Measurements from ENCODE around the gene PODNL1. TPM values are rescaled to one million over a fixed set of nuclear protein-coding genes. Genes with fewer than 3 reads are reported as not detected.
A peak's percentile ranks its signal among the peaks of the same experiment; 100 is the strongest.

The PODNL1 gene
- total RNA-seq, 1 experiment from 2014 or later, result not detected

DNA sequence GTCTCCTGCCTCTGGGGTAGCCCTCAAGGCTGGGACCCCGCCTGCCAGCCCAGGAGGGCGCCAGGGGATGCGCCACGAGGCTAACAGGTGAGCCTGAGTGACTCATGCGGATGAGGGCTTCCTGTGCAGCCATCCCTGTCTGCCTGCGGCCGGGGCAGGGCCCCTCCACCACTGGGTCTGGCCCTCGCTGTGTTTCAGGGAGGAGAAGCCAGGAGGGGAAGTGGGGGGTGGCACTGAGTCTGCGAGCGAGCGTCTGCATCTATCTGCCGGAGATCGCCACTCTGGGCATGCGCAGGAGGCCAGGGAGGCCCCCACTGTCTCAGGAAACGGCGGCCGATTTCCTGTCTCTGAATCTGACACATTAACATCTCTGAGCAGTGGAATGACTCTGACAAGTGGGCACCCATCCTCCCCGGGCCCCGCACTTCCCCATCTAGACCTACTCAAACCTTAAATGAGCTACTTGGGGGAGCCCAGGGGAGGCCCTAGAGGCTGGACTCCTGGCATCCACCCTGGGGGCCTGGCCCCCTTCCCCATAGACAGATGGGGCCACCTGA lies 48.2 kb upstream of the PODNL1 start:
- peaks cover 10% of the 10 kb centered on the region for H3K36me3 Mint-ChIP-seq (ENCODE audit: insufficient read depth, unreplicated experiment)
- CTCF ChIA-PET, result no interaction called here

DNA sequence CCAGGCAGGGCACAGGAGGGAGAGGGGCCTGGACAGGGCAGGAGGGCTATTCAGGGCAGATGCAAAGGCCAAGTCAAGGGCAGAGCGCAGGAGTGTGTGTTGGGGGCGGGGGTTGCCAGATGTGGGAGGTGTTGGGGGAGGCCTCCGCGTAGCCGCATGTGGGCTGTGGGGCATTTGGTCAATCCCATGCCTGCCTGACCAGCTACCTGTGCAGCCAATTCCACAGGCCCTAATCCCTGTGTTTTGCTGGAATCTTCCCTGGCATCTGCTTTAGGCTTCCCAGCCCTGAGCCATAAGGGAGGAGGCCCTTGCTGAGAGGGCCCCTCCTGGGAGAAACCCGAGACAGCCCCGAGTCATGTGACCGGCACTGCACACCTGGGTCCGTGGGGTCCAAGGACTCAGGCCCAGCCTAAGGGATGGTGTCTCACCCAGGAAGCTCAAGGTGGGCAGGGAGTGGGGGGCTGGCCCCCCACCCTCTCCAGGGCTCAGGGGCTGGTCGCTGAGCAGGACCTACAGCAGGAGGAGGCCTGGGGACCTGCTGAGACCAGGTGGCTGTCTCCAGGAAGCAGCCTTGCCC lies 47.6 kb upstream of the PODNL1 start:
- TF ChIP-seq, protein P1, sequence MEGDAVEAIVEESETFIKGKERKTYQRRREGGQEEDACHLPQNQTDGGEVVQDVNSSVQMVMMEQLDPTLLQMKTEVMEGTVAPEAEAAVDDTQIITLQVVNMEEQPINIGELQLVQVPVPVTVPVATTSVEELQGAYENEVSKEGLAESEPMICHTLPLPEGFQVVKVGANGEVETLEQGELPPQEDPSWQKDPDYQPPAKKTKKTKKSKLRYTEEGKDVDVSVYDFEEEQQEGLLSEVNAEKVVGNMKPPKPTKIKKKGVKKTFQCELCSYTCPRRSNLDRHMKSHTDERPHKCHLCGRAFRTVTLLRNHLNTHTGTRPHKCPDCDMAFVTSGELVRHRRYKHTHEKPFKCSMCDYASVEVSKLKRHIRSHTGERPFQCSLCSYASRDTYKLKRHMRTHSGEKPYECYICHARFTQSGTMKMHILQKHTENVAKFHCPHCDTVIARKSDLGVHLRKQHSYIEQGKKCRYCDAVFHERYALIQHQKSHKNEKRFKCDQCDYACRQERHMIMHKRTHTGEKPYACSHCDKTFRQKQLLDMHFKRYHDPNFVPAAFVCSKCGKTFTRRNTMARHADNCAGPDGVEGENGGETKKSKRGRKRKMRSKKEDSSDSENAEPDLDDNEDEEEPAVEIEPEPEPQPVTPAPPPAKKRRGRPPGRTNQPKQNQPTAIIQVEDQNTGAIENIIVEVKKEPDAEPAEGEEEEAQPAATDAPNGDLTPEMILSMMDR (IDR thresholded peaks at IDR 0.05; ENCODE audit: insufficient read depth in 1 of 2, low read depth in 1 of 2, low read length in 1 of 2, severe bottlenecking in 1 of 2, unreplicated experiment in 1 of 2), result no peak
- no peaks in the 10 kb centered on the region for H3K9me3 Mint-ChIP-seq (ENCODE audit: unreplicated experiment)
- intact Hi-C loops (cut with micrococcal nuclease; ENCODE audit: unreplicated experiment), result no loop called here
- H3K27me3 Mint-ChIP-seq (ENCODE audit: insufficient read depth, unreplicated experiment), result no peaks in the 10 kb centered on the region
- BruUV-seq (replicated peaks), result no TSS peak
- H3K4me3 ChIP-seq (ENCODE audit: low read depth, low read length), result no peak overlapping the region
- H3K4me1 ChIP-seq, result no peaks in the 10 kb centered on the region
- no peaks in the 10 kb centered on the region; the same call in 1 of the 2 replicates for H3K36me3 ChIP-seq (ENCODE audit: control insufficient read depth, insufficient read depth, low read length)
- H3K4me3 Mint-ChIP-seq (ENCODE audit: unreplicated experiment), result no peak overlapping the region
- POLR2A ChIA-PET, result interaction anchor here (0.6 kb wide), 1 partner anchor 57 kb away, joined by 4 read pairs; no protein-coding TSS in a partner anchor
- CTCF ChIA-PET, result no interaction called here
- no peaks in the 10 kb centered on the region for H3K27me3 ChIP-seq (replicated peaks; ENCODE audit: control insufficient read depth, insufficient read depth, low read length)
- H3K36me3 Mint-ChIP-seq (ENCODE audit: insufficient read depth, unreplicated experiment), result peaks cover 15% of the 10 kb centered on the region
- peaks cover 10% of the 10 kb centered on the region for H3K4me1 Mint-ChIP-seq (ENCODE audit: low read depth, unreplicated experiment)
- no peaks in the 10 kb centered on the region for H3K9me3 ChIP-seq
- H3K27ac Mint-ChIP-seq (ENCODE audit: unreplicated experiment), result peak overlapping the region; percentile 77
- DNase-seq, result no peak

More for the DNA sequence above, 48.2 kb upstream of the PODNL1 start:
- POLR2A ChIA-PET, result no interaction called here
- intact Hi-C loops (cut with micrococcal nuclease; ENCODE audit: unreplicated experiment), result no loop called here
- TF ChIP-seq, protein P1 (IDR thresholded peaks at IDR 0.05; ENCODE audit: insufficient read depth in 1 of 2, low read depth in 1 of 2, low read length in 1 of 2, severe bottlenecking in 1 of 2, unreplicated experiment in 1 of 2), result no peak
- Histone ChIP-seq H3K27me3 (replicated peaks; ENCODE audit: control insufficient read depth, insufficient read depth, low read length) (no peaks in the 10 kb centered on the region), H3K4me1 (no peaks in the 10 kb centered on the region), H3K9me3 (no peaks in the 10 kb centered on the region), H3K4me3 (ENCODE audit: low read depth, low read length) (no peak overlapping the region), H3K36me3 (ENCODE audit: control insufficient read depth, insufficient read depth, low read length) (no peaks in the 10 kb centered on the region; the same call in 1 of the 2 replicates)
- H3K27me3 Mint-ChIP-seq (ENCODE audit: insufficient read depth, unreplicated experiment), result no peaks in the 10 kb centered on the region
- peaks cover 10% of the 10 kb centered on the region for H3K4me1 Mint-ChIP-seq (ENCODE audit: low read depth, unreplicated experiment)
- no TSS peak for BruUV-seq (replicated peaks)
- no peak for DNase-seq
- no peaks in the 10 kb centered on the region for H3K9me3 Mint-ChIP-seq (ENCODE audit: unreplicated experiment)
- H3K27ac Mint-ChIP-seq (ENCODE audit: unreplicated experiment), result no peak overlapping the region
- H3K4me3 Mint-ChIP-seq (ENCODE audit: unreplicated experiment), result no peak overlapping the region

- H3K4me3 ChIP-seq (ENCODE audit: low read depth, low read length), result no peak overlapping the region
- Mint-ChIP-seq H3K36me3 (ENCODE audit: insufficient read depth, unreplicated experiment) (peaks cover 15% of the 10 kb centered on the region), H3K27me3 (ENCODE audit: insufficient read depth, unreplicated experiment) (no peaks in the 10 kb centered on the region), H3K4me3 (ENCODE audit: unreplicated experiment) (no peak overlapping the region), H3K4me1 (ENCODE audit: low read depth, unreplicated experiment) (peaks cover 10% of the 10 kb centered on the region), H3K27ac (ENCODE audit: unreplicated experiment) (peak overlapping the region; percentile 77), H3K9me3 (ENCODE audit: unreplicated experiment) (no peaks in the 10 kb centered on the region)
- no peaks in the 10 kb centered on the region for H3K4me1 ChIP-seq
- no peak for DNase-seq
- no TSS peak for BruUV-seq (replicated peaks)
- H3K27me3 ChIP-seq (replicated peaks; ENCODE audit: control insufficient read depth, insufficient read depth, low read length), result no peaks in the 10 kb centered on the region
- H3K36me3 ChIP-seq (ENCODE audit: control insufficient read depth, insufficient read depth, low read length), result no peaks in the 10 kb centered on the region; the same call in 1 of the 2 replicates
- H3K9me3 ChIP-seq, result no peaks in the 10 kb centered on the region
- ChIA-PET POLR2A (interaction anchor here (0.6 kb wide), 1 partner anchor 57 kb away, joined by 4 read pairs; no protein-coding TSS in a partner anchor), CTCF (no interaction called here)
- intact Hi-C loops (cut with micrococcal nuclease; ENCODE audit: unreplicated experiment), result no loop called here
- TF ChIP-seq, protein P1 (IDR thresholded peaks at IDR 0.05; ENCODE audit: insufficient read depth in 1 of 2, low read depth in 1 of 2, low read length in 1 of 2, severe bottlenecking in 1 of 2, unreplicated experiment in 1 of 2), result no peak
These were observed 46.9 kb upstream of the PODNL1 start for GRCh38 chr19:13984875-13985741.

Data from Caco-2 (cell line).